HCT116 (cell line): ENCODE measurements around the gene NRBP1.

ENCODE experiments used
- CEBPB ChIP-seq: IDR thresholded peaks from 2 replicates; pipeline ENCODE4 v1.6.1; 2012; ENCODE audit warnings: low read depth
- CTCF ChIP-seq, 3 experiments: fragments of 200-600 bp in 1 of 3; sonication (generic) in 1 of 3; IDR thresholded peaks in 2 of 3; conservative IDR thresholded peaks in 1 of 3; 2 replicates each; pipeline ENCODE4 v1.5.1; 2012 to 2017; ENCODE audit warnings: low read depth in 2 of 3, low read length in 2 of 3, antibody characterized with exemption in 1 of 3, borderline replicate concordance in 1 of 3, control low read depth in 1 of 3, mild to moderate bottlenecking in 1 of 3, mixed read lengths in 1 of 3, mixed run types in 1 of 3, moderate library complexity in 1 of 3; ENCODE audit not compliant: insufficient read depth in 1 of 3
- EGR1 ChIP-seq: IDR thresholded peaks from 2 replicates; pipeline ENCODE4 v1.6.1; 2012; ENCODE audit warnings: low read depth
- EZH2 ChIP-seq: fragments of 200-600 bp; sonication (generic); IDR thresholded peaks from 2 replicates; pipeline ENCODE4 v1.6.1; 2017; ENCODE audit warnings: antibody characterized with exemption, mixed run types
- EZH2phosphoT487 ChIP-seq: fragments of 200-600 bp; IDR thresholded peaks from 2 replicates; pipeline ENCODE4 v1.6.1; 2018; ENCODE audit warnings: antibody characterized with exemption, borderline replicate concordance
- JUND ChIP-seq: IDR thresholded peaks from 2 replicates; pipeline ENCODE4 v1.6.1; 2012
- POLR2A ChIP-seq: IDR thresholded peaks from 2 replicates; pipeline ENCODE4 v1.7.0; 2011; ENCODE audit warnings: borderline replicate concordance; ENCODE audit not compliant: insufficient read depth, insufficient read length; ENCODE audit errors: extremely low read depth
- POLR2AphosphoS5 ChIP-seq: IDR thresholded peaks from 2 replicates; pipeline ENCODE4 v1.6.1; 2011; ENCODE audit warnings: mild to moderate bottlenecking, low read depth, low read length, moderate library complexity
- RAD21 ChIP-seq: IDR thresholded peaks from 2 replicates; pipeline ENCODE4 v1.6.1; 2012; ENCODE audit warnings: low read depth, mild to moderate bottlenecking
- REST ChIP-seq: IDR thresholded peaks from 2 replicates; pipeline ENCODE4 v1.6.1; 2012; ENCODE audit warnings: low read depth
- SIN3A ChIP-seq: IDR thresholded peaks from 2 replicates; pipeline ENCODE4 v1.6.1; 2012; ENCODE audit warnings: low read depth
- SP1 ChIP-seq: IDR thresholded peaks from 2 replicates; pipeline ENCODE4 v1.6.1; 2012; ENCODE audit warnings: low read depth
- ZBTB33 ChIP-seq: IDR thresholded peaks from 2 replicates; pipeline ENCODE4 v1.6.1; 2011; ENCODE audit warnings: mild to moderate bottlenecking, low read length, moderate library complexity; ENCODE audit not compliant: insufficient replicate concordance; ENCODE audit errors: extremely low read depth

- TF ChIP-seq JUND (no peak), CTCF (IDR thresholded peaks at IDR 0.05 in 2 of 3, conservative IDR thresholded peaks at IDR 0.05 in 1 of 3; ENCODE audit: borderline replicate concordance in 1 of 3, insufficient read depth in 1 of 3, low read depth in 2 of 3, low read length in 2 of 3) (no peak), EZH2 (no peak), POLR2A (no peak), RAD21 (no peak), EZH2phosphoT487 (no peak), POLR2AphosphoS5 (no peak), SP1 (no peak), CEBPB (no peak), REST (no peak), EGR1 (no peak), ZBTB33 (no peak), SIN3A (no peak)
Observed at GRCh38 chr2:27485496-27485895, 57.1 kb downstream of the NRBP1 start.
